ENCODE results near the gene KATNAL2.

The KATNAL2 gene

DNA sequence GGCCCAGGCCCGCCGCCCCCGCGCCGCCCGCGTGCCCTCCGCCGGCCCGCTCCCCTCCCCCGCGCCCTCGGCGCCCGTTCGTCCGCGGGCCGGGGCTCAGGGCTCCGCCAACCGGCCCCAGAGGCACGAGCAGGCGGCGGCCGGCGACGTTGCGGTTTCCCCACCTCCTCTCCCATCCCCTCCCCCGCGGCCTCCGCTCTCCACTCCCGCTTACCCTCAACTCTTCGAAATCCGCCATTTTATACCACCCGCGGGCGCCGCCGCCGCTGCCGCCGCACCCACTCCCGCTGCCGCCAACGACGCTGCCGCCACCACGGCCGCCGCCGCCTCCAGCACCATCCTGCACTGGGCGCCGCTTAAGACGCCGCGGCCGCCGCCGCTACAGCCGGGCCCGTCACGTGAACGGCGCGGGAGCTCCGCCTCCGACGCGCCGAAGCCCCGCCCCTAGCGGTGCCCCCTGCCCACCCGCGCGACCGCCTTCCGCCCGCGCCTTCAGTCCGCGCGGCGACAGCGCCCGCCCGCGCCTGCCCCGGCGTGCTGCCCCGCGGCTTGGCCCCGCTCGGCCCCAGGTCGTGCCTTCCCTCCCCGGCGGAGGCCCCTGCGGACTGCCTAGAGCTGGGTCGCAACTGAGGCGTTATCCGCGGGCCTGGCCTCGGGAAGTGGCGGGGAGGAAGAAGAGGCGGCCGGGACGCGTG is at the start of gene KATNAL2, which contains the start of gene PIAS2:
Gene KATNAL2, plus strand, starts transcription at position 495 of the 695 bp plus-strand sequence. CDS start 29,271 bp downstream, outside the sequence.
Gene PIAS2, minus strand, starts transcription at position 400 of the 695 bp plus-strand sequence. Its CDS starts 162 bp downstream, at position 238.
- peak; percentile 83 for DNase-seq

- no peak for DNase-seq
Observed at GRCh38 chr18:46868169-46868921, 49.1 kb upstream of the KATNAL2 start.

GRCh38 chr18:46877329-46877987 is 39.9 kb upstream of the KATNAL2 start:
- no peak for DNase-seq

GRCh38 chr18:46883180-46883579 is 34.2 kb upstream of the KATNAL2 start:
- DNase-seq, result no peak

DNA sequence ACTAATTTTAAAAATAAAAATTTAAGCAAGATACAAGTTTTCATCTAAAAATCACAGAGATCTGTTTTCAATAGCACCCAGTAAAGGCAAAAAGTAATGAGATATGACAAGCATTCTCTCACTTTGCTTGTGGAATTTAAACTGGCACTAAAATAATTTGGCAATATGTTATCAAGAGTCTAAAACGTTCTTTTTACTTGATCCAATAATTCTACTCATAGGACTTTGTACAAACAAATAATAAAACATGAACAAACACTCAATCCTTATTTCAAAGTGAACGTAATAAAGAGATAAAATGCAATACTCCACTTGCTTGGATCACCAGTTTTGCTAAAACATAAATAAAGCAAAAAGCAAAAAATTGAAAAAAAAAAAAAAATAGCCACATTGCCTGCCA is 30.5 kb upstream of the KATNAL2 start:
- DNase-seq, result no peak

GRCh38 chr18:46888965-46889364 is 28.4 kb upstream of the KATNAL2 start:
- DNase-seq, result no peak

- DNase-seq, result no peak
Observed at GRCh38 chr18:46891742-46892214, 25.6 kb upstream of the KATNAL2 start.

GRCh38 chr18:46892842-46893241 is 24.6 kb upstream of the KATNAL2 start:
- no peak for DNase-seq

DNA sequence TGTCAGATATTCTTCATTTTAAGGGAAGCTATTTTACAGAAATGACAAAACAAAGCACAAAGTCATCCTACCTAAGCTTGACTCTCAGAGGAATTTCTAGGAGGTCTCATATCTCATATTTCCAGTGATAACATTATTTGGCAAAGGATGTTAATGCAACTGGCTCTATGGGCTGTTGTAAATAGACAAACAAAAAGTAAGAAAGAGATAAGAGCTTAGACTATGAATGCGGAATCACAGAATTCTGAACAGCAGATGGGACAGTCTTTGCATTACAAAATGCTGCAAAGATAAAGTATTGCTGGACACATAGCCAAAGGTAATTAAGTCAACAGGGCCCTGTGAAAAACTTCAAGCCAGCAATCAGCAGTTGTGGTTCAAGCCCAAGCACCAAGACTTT is 24.0 kb upstream of the KATNAL2 start:
- no peak for DNase-seq

GRCh38 chr18:46894124-46894523 is 23.3 kb upstream of the KATNAL2 start:
- no peak for DNase-seq

- DNase-seq, result no peak
Observed at GRCh38 chr18:46899274-46899948, 18.0 kb upstream of the KATNAL2 start.

DNA sequence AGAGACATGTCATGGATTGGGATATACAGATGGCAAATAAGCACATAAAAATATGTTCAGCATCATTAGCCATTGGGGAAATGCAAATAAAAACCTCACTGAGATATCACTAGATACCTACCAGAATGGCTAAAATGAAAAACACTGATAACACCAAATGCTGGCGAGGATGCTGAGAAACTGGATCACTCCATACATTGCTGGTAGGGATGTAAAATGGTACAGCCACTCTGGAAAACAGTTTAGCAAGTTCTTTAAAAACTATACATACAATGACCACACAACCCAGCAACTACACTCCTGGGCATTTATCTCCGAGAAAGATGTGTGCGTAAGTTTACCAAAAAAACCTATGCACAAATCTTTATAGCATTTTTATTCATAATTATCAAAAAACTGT is 14.0 kb upstream of the KATNAL2 start:
- DNase-seq, result no peak

DNA sequence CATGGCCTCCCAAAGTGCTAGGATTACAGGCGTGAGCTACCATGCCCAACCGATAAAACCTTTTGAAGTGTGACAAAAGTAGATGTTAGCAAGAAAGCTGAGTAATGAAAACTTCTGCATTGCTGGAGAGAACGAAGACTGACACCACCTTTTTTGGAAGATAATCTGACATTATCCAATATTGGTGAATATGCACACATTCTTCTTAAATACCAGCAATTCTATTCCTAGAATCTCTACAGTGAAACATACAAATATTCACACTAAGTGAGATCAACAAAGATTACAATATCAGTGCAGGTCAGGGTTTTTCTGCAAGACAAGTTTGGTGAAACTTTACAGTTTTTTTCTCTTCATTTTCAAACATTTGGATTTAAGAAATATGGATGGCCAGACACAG is 7.9 kb upstream of the KATNAL2 start:
- DNase-seq, result no peak

DNA sequence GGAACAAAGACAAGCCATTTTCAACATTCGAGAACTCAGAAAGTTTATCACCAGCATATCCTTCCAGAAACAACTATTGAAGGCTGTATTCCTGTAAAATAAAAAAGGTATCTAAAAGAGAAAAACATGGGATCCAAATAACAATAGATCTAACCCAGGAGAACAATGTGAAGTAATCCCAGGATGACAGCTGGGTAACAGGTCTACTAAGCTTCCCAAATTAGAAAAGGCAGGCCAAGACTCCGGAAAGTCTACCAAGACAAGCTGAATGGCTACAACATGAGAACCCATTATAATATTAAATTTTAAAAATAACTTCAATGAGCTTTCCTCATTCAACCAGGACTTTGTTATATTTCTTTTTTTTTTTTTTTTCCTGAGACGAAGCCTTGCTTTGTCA is 6.5 kb upstream of the KATNAL2 start:
- DNase-seq, result no peak

- DNase-seq, result no peak
Observed at GRCh38 chr18:46915800-46916550, 1.4 kb upstream of the KATNAL2 start.

DNA sequence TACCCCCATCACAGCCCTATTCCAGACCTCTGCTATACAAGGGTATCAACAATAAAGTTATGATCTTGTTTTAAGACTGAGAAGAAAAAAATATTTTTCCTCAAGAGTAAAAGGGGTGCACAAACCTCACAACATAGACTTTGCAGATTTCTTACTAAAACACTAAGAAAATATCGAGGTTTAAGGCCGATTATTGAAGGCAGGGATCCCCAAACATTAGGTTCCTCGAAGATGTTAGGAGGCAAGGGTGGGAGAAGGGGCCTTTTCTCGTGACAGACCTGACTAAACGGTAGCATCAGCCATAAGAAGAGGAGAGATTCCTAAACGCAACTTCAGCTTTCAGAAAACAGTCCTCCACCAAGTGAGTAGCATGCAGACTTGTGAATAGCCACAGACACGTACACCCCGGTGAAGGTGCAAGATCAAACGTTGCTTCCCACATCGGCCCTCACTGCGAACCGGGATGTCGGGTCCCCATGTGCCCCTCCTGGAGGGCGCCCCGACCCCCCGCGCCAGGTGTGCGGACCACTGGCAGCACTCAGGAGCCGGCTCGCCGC is 773 bp upstream of the KATNAL2 start:
- no peak for DNase-seq

- DNase-seq, result no peak
Observed at GRCh38 chr18:46917803-46918600, 600 bp downstream of the KATNAL2 start.

- DNase-seq, result no peak
Observed at GRCh38 chr18:46920067-46920466, 2.7 kb downstream of the KATNAL2 start.

DNA sequence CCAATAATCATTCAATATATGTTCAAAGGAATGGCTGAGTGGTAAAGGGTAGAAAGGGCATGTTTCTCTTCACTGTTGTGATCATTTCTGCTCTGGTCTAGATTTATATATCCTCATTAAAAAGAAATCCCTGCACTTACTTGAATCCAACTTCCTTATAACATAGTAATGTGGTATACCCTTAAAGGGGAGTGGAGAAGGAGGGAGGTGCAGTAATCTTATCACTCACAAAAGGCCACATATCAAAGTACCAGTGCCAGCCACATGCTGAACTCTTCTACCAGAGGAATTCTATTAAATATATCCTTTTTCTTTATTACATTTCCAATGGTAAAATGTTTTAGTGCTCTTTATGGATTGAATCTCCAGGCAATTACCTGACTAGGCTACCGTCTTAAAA is 3.3 kb downstream of the KATNAL2 start:
- DNase-seq, result no peak

GRCh38 chr18:46939337-46939963 is 22.0 kb downstream of the KATNAL2 start:
- no peak for DNase-seq
